ENCODE measurements around the gene ZNF280D.

ZNF280D gene

GRCh38 chr15:56763141-56763895 lies 30.0 kb upstream of the ZNF280D start:
- H3K27me3 Mint-ChIP-seq, result no peaks in the 10 kb centered on the region
- no peak for ATAC-seq (replicated peaks)
- peaks cover 0 to 2% of the 10 kb centered on the region in 2 donors for H3K4me1 Mint-ChIP-seq
- H3K9me3 Mint-ChIP-seq, result no peaks in the 10 kb centered on the region
- H3K27ac Mint-ChIP-seq, result no peak overlapping the region
- H3K4me3 Mint-ChIP-seq, result no peak overlapping the region
- DNase-seq, result no peak
- no peaks in the 10 kb centered on the region for H3K36me3 Mint-ChIP-seq

GRCh38 chr15:56760186-56760585 lies 26.9 kb upstream of the ZNF280D start:
- Mint-ChIP-seq H3K4me1 (peaks cover 1 to 7% of the 10 kb centered on the region in 2 donors), H3K27ac (no peak overlapping the region), H3K36me3 (no peaks in the 10 kb centered on the region), H3K9me3 (no peaks in the 10 kb centered on the region), H3K4me3 (no peak overlapping the region), H3K27me3 (no peaks in the 10 kb centered on the region)
- no peak for ATAC-seq (replicated peaks)
- DNase-seq, result no peak

- Mint-ChIP-seq H3K9me3 (no peaks in the 10 kb centered on the region), H3K4me3 (no peak overlapping the region), H3K27me3 (no peaks in the 10 kb centered on the region), H3K36me3 (no peaks in the 10 kb centered on the region), H3K27ac (no peak overlapping the region), H3K4me1 (peaks cover 1 to 7% of the 10 kb centered on the region in 2 donors)
- ATAC-seq (replicated peaks), result no peak
- no peak for DNase-seq
Observed at GRCh38 chr15:56759450-56759845, 26.1 kb upstream of the ZNF280D start.

GRCh38 chr15:56758770-56759449 lies 25.6 kb upstream of the ZNF280D start:
- H3K36me3 Mint-ChIP-seq, result no peaks in the 10 kb centered on the region
- peaks cover 1 to 7% of the 10 kb centered on the region in 2 donors for H3K4me1 Mint-ChIP-seq
- no peaks in the 10 kb centered on the region for H3K9me3 Mint-ChIP-seq
- ATAC-seq (replicated peaks), result no peak
- no peak for DNase-seq
- no peak overlapping the region for H3K4me3 Mint-ChIP-seq
- no peaks in the 10 kb centered on the region for H3K27me3 Mint-ChIP-seq
- no peak overlapping the region for H3K27ac Mint-ChIP-seq

- Mint-ChIP-seq H3K4me1 (peaks cover 1 to 7% of the 10 kb centered on the region in 2 donors), H3K36me3 (no peaks in the 10 kb centered on the region), H3K9me3 (no peaks in the 10 kb centered on the region), H3K4me3 (no peak overlapping the region), H3K27ac (no peak overlapping the region), H3K27me3 (no peaks in the 10 kb centered on the region)
- no peak for ATAC-seq (replicated peaks)
- no peak for DNase-seq
Observed at GRCh38 chr15:56757875-56758274, 24.6 kb upstream of the ZNF280D start.

GRCh38 chr15:56754772-56755370 lies 21.6 kb upstream of the ZNF280D start:
- no peaks in the 10 kb centered on the region for H3K27me3 Mint-ChIP-seq
- H3K4me1 Mint-ChIP-seq, result peaks cover 1 to 7% of the 10 kb centered on the region in 2 donors
- no peaks in the 10 kb centered on the region for H3K36me3 Mint-ChIP-seq
- DNase-seq, result no peak
- H3K4me3 Mint-ChIP-seq, result no peak overlapping the region
- ATAC-seq (replicated peaks), result no peak
- no peaks in the 10 kb centered on the region for H3K9me3 Mint-ChIP-seq
- no peak overlapping the region for H3K27ac Mint-ChIP-seq

- ATAC-seq (replicated peaks) (no peak), DNase-seq (no peak)
- no peaks in the 10 kb centered on the region for H3K36me3 Mint-ChIP-seq
- no peaks in the 10 kb centered on the region for H3K27me3 Mint-ChIP-seq
- H3K4me3 Mint-ChIP-seq, result no peak overlapping the region
- H3K4me1 Mint-ChIP-seq, result peaks cover 1 to 4% of the 10 kb centered on the region in 2 donors
- no peak overlapping the region for H3K27ac Mint-ChIP-seq
- no peaks in the 10 kb centered on the region for H3K9me3 Mint-ChIP-seq
Observed at GRCh38 chr15:56752986-56753385, 19.7 kb upstream of the ZNF280D start.

- Mint-ChIP-seq H3K4me1 (no peaks in the 10 kb centered on the region), H3K36me3 (no peaks in the 10 kb centered on the region), H3K27ac (no peak overlapping the region), H3K4me3 (no peak overlapping the region), H3K27me3 (peaks cover 0 to 4% of the 10 kb centered on the region in 2 donors), H3K9me3 (no peaks in the 10 kb centered on the region)
- ATAC-seq (replicated peaks) (no peak), DNase-seq (no peak)
Observed at GRCh38 chr15:56749982-56750381, 16.7 kb upstream of the ZNF280D start.

- Mint-ChIP-seq H3K4me1 (no peaks in the 10 kb centered on the region), H3K9me3 (peaks cover 0 to 2% of the 10 kb centered on the region in 2 donors), H3K27me3 (peaks cover 0 to 8% of the 10 kb centered on the region in 2 donors), H3K36me3 (no peaks in the 10 kb centered on the region), H3K27ac (no peak overlapping the region), H3K4me3 (no peak overlapping the region)
- no peak for DNase-seq
- no peak for ATAC-seq (replicated peaks)
Observed at GRCh38 chr15:56744701-56745683, 11.7 kb upstream of the ZNF280D start.

GRCh38 chr15:56741541-56741940 lies 8.2 kb upstream of the ZNF280D start:
- Mint-ChIP-seq H3K27me3 (peaks cover 0 to 4% of the 10 kb centered on the region in 2 donors), H3K9me3 (peaks cover 0 to 2% of the 10 kb centered on the region in 2 donors), H3K27ac (no peak overlapping the region), H3K4me3 (no peak overlapping the region), H3K4me1 (no peaks in the 10 kb centered on the region), H3K36me3 (no peaks in the 10 kb centered on the region)
- DNase-seq, result no peak
- no peak for ATAC-seq (replicated peaks)

- Mint-ChIP-seq H3K9me3 (peaks cover 2 to 5% of the 10 kb centered on the region in 2 donors), H3K4me3 (no peak overlapping the region), H3K36me3 (no peaks in the 10 kb centered on the region), H3K27me3 (peaks cover 0 to 4% of the 10 kb centered on the region in 2 donors), H3K4me1 (no peaks in the 10 kb centered on the region), H3K27ac (no peak overlapping the region)
- ATAC-seq (replicated peaks) (no peak), DNase-seq (no peak)
Observed at GRCh38 chr15:56739964-56740640, 6.8 kb upstream of the ZNF280D start.

GRCh38 chr15:56739474-56739873 lies 6.2 kb upstream of the ZNF280D start:
- Mint-ChIP-seq H3K9me3 (peaks cover 2 to 10% of the 10 kb centered on the region in 2 donors), H3K36me3 (peaks cover 0 to 3% of the 10 kb centered on the region in 2 donors), H3K27ac (no peak overlapping the region), H3K4me3 (no peak overlapping the region), H3K27me3 (peaks cover 0 to 4% of the 10 kb centered on the region in 2 donors), H3K4me1 (no peaks in the 10 kb centered on the region)
- no peak for DNase-seq
- no peak for ATAC-seq (replicated peaks)

- peaks cover 0 to 5% of the 10 kb centered on the region in 2 donors for H3K36me3 Mint-ChIP-seq
- peaks cover 2 to 10% of the 10 kb centered on the region in 2 donors for H3K9me3 Mint-ChIP-seq
- ATAC-seq (replicated peaks) (no peak), DNase-seq (no peak)
- no peak overlapping the region for H3K27ac Mint-ChIP-seq
- H3K27me3 Mint-ChIP-seq, result no peaks in the 10 kb centered on the region
- H3K4me3 Mint-ChIP-seq, result no peak overlapping the region
- no peaks in the 10 kb centered on the region for H3K4me1 Mint-ChIP-seq
Observed at GRCh38 chr15:56737791-56738190, 4.5 kb upstream of the ZNF280D start.
